Activated naive CD8-positive, alpha-beta T cell treated with anti-CD3 and anti-CD28 coated beads, Interleukin-2, amount 50 U/mL, for 24 hours (primary cell): ENCODE results near the gene RPAP3.

Source experiments
- ATAC-seq: fragments of 150-1000 bp; cut with Tn5 transposase; one replicate; pipeline ENCODE4 v1.10.0; 2021
- DNase-seq: peaks from one replicate; pipeline ENCODE4 v3.0.0; 2021
- H3K27ac Mint-ChIP-seq: one replicate; pipeline ENCODE4 v1.8.0; 2021; ENCODE audit warnings: mild to moderate bottlenecking, mixed read lengths
- H3K27me3 Mint-ChIP-seq: one replicate; pipeline ENCODE4 v1.8.0; 2021; ENCODE audit warnings: mixed read lengths
- H3K36me3 Mint-ChIP-seq: one replicate; pipeline ENCODE4 v1.8.0; 2021; ENCODE audit warnings: low read depth, mixed read lengths
- H3K4me1 Mint-ChIP-seq: one replicate; pipeline ENCODE4 v1.8.0; 2021; ENCODE audit warnings: mixed read lengths
- H3K4me3 Mint-ChIP-seq: one replicate; pipeline ENCODE4 v1.8.0; 2021; ENCODE audit warnings: mild to moderate bottlenecking, moderate library complexity, mixed read lengths
- H3K9me3 Mint-ChIP-seq: one replicate; pipeline ENCODE4 v1.8.0; 2021; ENCODE audit warnings: mixed read lengths

Gene RPAP3

GRCh38 chr12:47746523-47746922 lies 40.7 kb upstream of the RPAP3 start:
- no peaks in the 10 kb centered on the region for H3K36me3 Mint-ChIP-seq
- H3K4me1 Mint-ChIP-seq, result peaks cover 5% of the 10 kb centered on the region
- no peak overlapping the region for H3K27ac Mint-ChIP-seq
- DNase-seq (no peak), ATAC-seq (no peak)
- no peak overlapping the region for H3K4me3 Mint-ChIP-seq
- H3K27me3 Mint-ChIP-seq, result peaks cover 4% of the 10 kb centered on the region
- H3K9me3 Mint-ChIP-seq, result no peaks in the 10 kb centered on the region

- H3K27ac Mint-ChIP-seq, result no peak overlapping the region
Observed at GRCh38 chr12:47746073-47746472, 40.2 kb upstream of the RPAP3 start.

GRCh38 chr12:47745485-47746041 lies 39.7 kb upstream of the RPAP3 start:
- Mint-ChIP-seq H3K9me3 (no peaks in the 10 kb centered on the region), H3K36me3 (no peaks in the 10 kb centered on the region), H3K4me1 (peaks cover 15% of the 10 kb centered on the region), H3K27ac (no peak overlapping the region), H3K27me3 (peaks cover 4% of the 10 kb centered on the region), H3K4me3 (no peak overlapping the region)
- no peak for ATAC-seq
- DNase-seq, result no peak

More at GRCh38 chr12:47746073-47746472, 40.2 kb upstream of the RPAP3 start:
- peaks cover 4% of the 10 kb centered on the region for H3K27me3 Mint-ChIP-seq
- ATAC-seq (no peak), DNase-seq (no peak)
- no peaks in the 10 kb centered on the region for H3K36me3 Mint-ChIP-seq
- H3K9me3 Mint-ChIP-seq, result no peaks in the 10 kb centered on the region
- H3K4me3 Mint-ChIP-seq, result no peak overlapping the region
- H3K4me1 Mint-ChIP-seq, result peaks cover 10% of the 10 kb centered on the region

GRCh38 chr12:47744778-47745436 lies 39.1 kb upstream of the RPAP3 start:
- Mint-ChIP-seq H3K27ac (no peak overlapping the region), H3K4me1 (peaks cover 19% of the 10 kb centered on the region), H3K9me3 (no peaks in the 10 kb centered on the region), H3K27me3 (peaks cover 4% of the 10 kb centered on the region), H3K4me3 (no peak overlapping the region), H3K36me3 (no peaks in the 10 kb centered on the region)
- DNase-seq, result no peak
- no peak for ATAC-seq

GRCh38 chr12:47744005-47744651 lies 38.3 kb upstream of the RPAP3 start:
- ATAC-seq, result no peak

GRCh38 chr12:47743311-47743860 lies 37.6 kb upstream of the RPAP3 start:
- no peak for ATAC-seq
- Mint-ChIP-seq H3K36me3 (no peaks in the 10 kb centered on the region), H3K4me1 (peaks cover 26% of the 10 kb centered on the region), H3K27me3 (peaks cover 4% of the 10 kb centered on the region), H3K27ac (no peak overlapping the region), H3K4me3 (no peak overlapping the region), H3K9me3 (no peaks in the 10 kb centered on the region)
- no peak for DNase-seq

More at GRCh38 chr12:47744005-47744651, 38.3 kb upstream of the RPAP3 start:
- Mint-ChIP-seq H3K27ac (no peak overlapping the region), H3K9me3 (no peaks in the 10 kb centered on the region), H3K4me3 (no peak overlapping the region), H3K4me1 (peaks cover 24% of the 10 kb centered on the region), H3K27me3 (peaks cover 4% of the 10 kb centered on the region), H3K36me3 (no peaks in the 10 kb centered on the region)
- DNase-seq, result peak; percentile 53

GRCh38 chr12:47742253-47742825 lies 36.5 kb upstream of the RPAP3 start:
- Mint-ChIP-seq H3K9me3 (no peaks in the 10 kb centered on the region), H3K4me3 (no peak overlapping the region), H3K27ac (no peak overlapping the region), H3K4me1 (peaks cover 26% of the 10 kb centered on the region), H3K36me3 (no peaks in the 10 kb centered on the region), H3K27me3 (peaks cover 4% of the 10 kb centered on the region)
- DNase-seq (peak; percentile 84), ATAC-seq (no peak)

- no peaks in the 10 kb centered on the region for H3K36me3 Mint-ChIP-seq
- no peak overlapping the region for H3K27ac Mint-ChIP-seq
- peak; percentile 50 for ATAC-seq
Observed at GRCh38 chr12:47741340-47741703, 35.5 kb upstream of the RPAP3 start.

GRCh38 chr12:47740606-47741339 lies 34.9 kb upstream of the RPAP3 start:
- DNase-seq (no peak), ATAC-seq (no peak)
- Mint-ChIP-seq H3K36me3 (no peaks in the 10 kb centered on the region), H3K27me3 (peaks cover 4% of the 10 kb centered on the region), H3K4me1 (peaks cover 26% of the 10 kb centered on the region), H3K9me3 (no peaks in the 10 kb centered on the region), H3K27ac (no peak overlapping the region), H3K4me3 (no peak overlapping the region)

More at GRCh38 chr12:47741340-47741703, 35.5 kb upstream of the RPAP3 start:
- Mint-ChIP-seq H3K4me3 (no peak overlapping the region), H3K9me3 (no peaks in the 10 kb centered on the region), H3K4me1 (peaks cover 26% of the 10 kb centered on the region), H3K27me3 (peaks cover 4% of the 10 kb centered on the region)
- DNase-seq, result peak; percentile 71

GRCh38 chr12:47739979-47740378 lies 34.1 kb upstream of the RPAP3 start:
- Mint-ChIP-seq H3K27ac (no peak overlapping the region), H3K4me3 (no peak overlapping the region), H3K27me3 (peaks cover 2% of the 10 kb centered on the region), H3K9me3 (no peaks in the 10 kb centered on the region), H3K36me3 (no peaks in the 10 kb centered on the region), H3K4me1 (peaks cover 26% of the 10 kb centered on the region)
- no peak for ATAC-seq
- DNase-seq, result no peak

- no peak overlapping the region for H3K27ac Mint-ChIP-seq
Observed at GRCh38 chr12:47739297-47739696, 33.5 kb upstream of the RPAP3 start.

GRCh38 chr12:47737936-47738594 lies 32.2 kb upstream of the RPAP3 start:
- Mint-ChIP-seq H3K9me3 (no peaks in the 10 kb centered on the region), H3K27me3 (no peaks in the 10 kb centered on the region), H3K27ac (no peak overlapping the region), H3K36me3 (no peaks in the 10 kb centered on the region), H3K4me1 (peaks cover 26% of the 10 kb centered on the region), H3K4me3 (no peak overlapping the region)
- ATAC-seq, result no peak
- no peak for DNase-seq

More at GRCh38 chr12:47739297-47739696, 33.5 kb upstream of the RPAP3 start:
- Mint-ChIP-seq H3K36me3 (no peaks in the 10 kb centered on the region), H3K9me3 (no peaks in the 10 kb centered on the region), H3K27me3 (no peaks in the 10 kb centered on the region), H3K4me3 (no peak overlapping the region), H3K4me1 (peaks cover 26% of the 10 kb centered on the region)
- DNase-seq (no peak), ATAC-seq (no peak)

- H3K4me1 Mint-ChIP-seq, result peaks cover 26% of the 10 kb centered on the region
- no peaks in the 10 kb centered on the region for H3K36me3 Mint-ChIP-seq
- no peak overlapping the region for H3K4me3 Mint-ChIP-seq
- no peak overlapping the region for H3K27ac Mint-ChIP-seq
- no peak for DNase-seq
- no peaks in the 10 kb centered on the region for H3K9me3 Mint-ChIP-seq
- no peak for ATAC-seq
- no peaks in the 10 kb centered on the region for H3K27me3 Mint-ChIP-seq
Observed at GRCh38 chr12:47736877-47737676, 31.2 kb upstream of the RPAP3 start.
